IMR-90 (cell line): Measurements from ENCODE around the gene HADHA. TPM values are rescaled to one million over a fixed set of nuclear protein-coding genes. Genes with fewer than 3 reads are reported as not detected.
"Not testable (repeated sequence)": the region's sequence is repeated elsewhere in the genome, so short reads cannot be mapped to it uniquely, and the experiment has no call there.

Experiments
- ATAC-seq: fragments of 200-7000 bp; cut with Tn5 transposase; 2 replicates; pipeline ENCODE4 v1.9.1; 2020; ENCODE audit warnings: low read depth, mild to moderate bottlenecking, moderate library complexity
- BruUV-seq: library from RNA; stranded (reverse); fragments of 400-500 nt; replicated peaks from 2 replicates; lab custom pipeline; 2021; lab: Mats Ljungman, UMichigan
- CTCF ChIA-PET: fragments of 300-600 bp; formaldehyde crosslinking; extraction: SDS; loops from one replicate; lab custom pipeline; 2021; ENCODE audit warnings: antibody characterized with exemption; lab: Yijun Ruan, JAX
- POLR2A ChIA-PET: fragments of 300-600 bp; sonication (Branson Sonifier 250); formaldehyde crosslinking; loops from one replicate; lab custom pipeline; 2022; ENCODE audit warnings: antibody characterized with exemption; ENCODE audit not compliant: unreplicated experiment; lab: Charles Lee
- DNase-seq: peaks from one replicate; pipeline ENCODE4 v3.0.0; 2013
- H2AFZ ChIP-seq: replicated peaks from 2 replicates; pipeline ENCODE3; 2013; ENCODE audit warnings: low read length, mild to moderate bottlenecking; ENCODE audit not compliant: poor library complexity
- H2AK5ac ChIP-seq: 2 replicates; pipeline ENCODE4 v1.6.1; 2013; ENCODE audit warnings: low read depth, low read length, inconsistent platforms
- H2AK9ac ChIP-seq: replicated peaks from 2 replicates; pipeline ENCODE3; 2013; ENCODE audit warnings: mild to moderate bottlenecking, low read depth, low read length, moderate library complexity; ENCODE audit not compliant: poor library complexity
- H2BK120ac ChIP-seq: 2 replicates; pipeline ENCODE4 v1.6.1; 2013; ENCODE audit warnings: low read depth, low read length, inconsistent platforms
- H2BK15ac ChIP-seq: 3 replicates; pipeline ENCODE4 v1.6.1; 2013; ENCODE audit warnings: low read depth, low read length, inconsistent platforms
- H2BK20ac ChIP-seq: 2 replicates; pipeline ENCODE4 v1.6.1; 2013; ENCODE audit warnings: low read depth, mild to moderate bottlenecking, inconsistent platforms, low read length, moderate library complexity
- H2BK5ac ChIP-seq: 2 replicates; pipeline ENCODE4 v1.6.1; 2013; ENCODE audit warnings: mild to moderate bottlenecking, low read depth, low read length, inconsistent platforms; ENCODE audit not compliant: poor library complexity, severe bottlenecking
- H3K14ac ChIP-seq: replicated peaks from 2 replicates; pipeline ENCODE4 v1.6.1; 2013; ENCODE audit warnings: low read depth, low read length, inconsistent platforms
- H3K18ac ChIP-seq: 2 replicates; pipeline ENCODE4 v1.6.1; 2013; ENCODE audit warnings: low read depth, low read length, control low read depth
- H3K23ac ChIP-seq: 2 replicates; pipeline ENCODE4 v1.6.1; 2013; ENCODE audit warnings: low read depth, low read length, inconsistent platforms
- H3K27ac ChIP-seq: 2 replicates; pipeline ENCODE4 v1.5.1; 2013; ENCODE audit warnings: mild to moderate bottlenecking, control low read depth, low read length; ENCODE audit not compliant: insufficient read depth
- H3K27me3 ChIP-seq: 2 replicates; pipeline ENCODE4 v1.6.1; 2013; ENCODE audit warnings: low read length; ENCODE audit not compliant: control insufficient read depth, insufficient read depth
- H3K36me3 ChIP-seq: 2 replicates; pipeline ENCODE4 v1.6.1; 2013; ENCODE audit warnings: low read length, mixed read lengths; ENCODE audit not compliant: control insufficient read depth, insufficient read depth
- H3K4ac ChIP-seq: 2 replicates; pipeline ENCODE4 v1.6.1; 2013; ENCODE audit warnings: low read depth, low read length, inconsistent platforms
- H3K4me1 ChIP-seq: 2 replicates; pipeline ENCODE4 v1.6.1; 2013; ENCODE audit warnings: low read length, mixed read lengths; ENCODE audit not compliant: control insufficient read depth, insufficient read depth
- H3K4me2 ChIP-seq: 2 replicates; pipeline ENCODE4 v1.6.1; 2013; ENCODE audit warnings: low read depth, mild to moderate bottlenecking, control low read depth, low read length, moderate library complexity
- H3K4me3 ChIP-seq: 2 replicates; pipeline ENCODE4 v1.5.1; 2013; ENCODE audit warnings: low read depth, mild to moderate bottlenecking, control low read depth, low read length, moderate library complexity; ENCODE audit not compliant: insufficient read depth
- H3K56ac ChIP-seq: 2 replicates; pipeline ENCODE4 v1.6.1; 2013; ENCODE audit warnings: low read length, inconsistent platforms; ENCODE audit not compliant: insufficient read depth; ENCODE audit errors: extremely low read depth
- H3K79me1 ChIP-seq, 2 experiments: 2 replicates each; pipeline ENCODE4 v1.6.1; 2013; ENCODE audit warnings: low read length in 2 of 2, inconsistent platforms in 1 of 2, low read depth in 1 of 2
- H3K9ac ChIP-seq: 2 replicates; pipeline ENCODE4 v1.6.1; 2013; ENCODE audit warnings: low read depth, low read length, control low read depth
- H3K9me1 ChIP-seq: 2 replicates; pipeline ENCODE4 v1.6.1; 2013; ENCODE audit warnings: low read length, inconsistent platforms; ENCODE audit not compliant: insufficient read depth
- H3K9me3 ChIP-seq: 2 replicates; pipeline ENCODE4 v1.6.1; 2013; ENCODE audit warnings: low read length; ENCODE audit not compliant: control insufficient read depth, insufficient read depth
- H4K20me1 ChIP-seq: 2 replicates; pipeline ENCODE4 v1.6.1; 2013; ENCODE audit warnings: low read length, inconsistent platforms; ENCODE audit not compliant: insufficient read depth
- H4K5ac ChIP-seq: 2 replicates; pipeline ENCODE4 v1.6.1; 2013; ENCODE audit warnings: mild to moderate bottlenecking, low read depth, low read length, control low read depth
- H4K8ac ChIP-seq, 2 experiments: 2 replicates each; pipeline ENCODE4 v1.6.1; 2013; ENCODE audit warnings: low read depth in 2 of 2, low read length in 2 of 2, control low read depth in 1 of 2, inconsistent platforms in 1 of 2
- H4K91ac ChIP-seq: 2 replicates; pipeline ENCODE4 v1.6.1; 2013; ENCODE audit warnings: low read depth, low read length, inconsistent platforms; ENCODE audit not compliant: insufficient read depth
- WGBS, 2 experiments: methylation state at CpG; one replicate each; pipeline versions ENCODE4 v1.1.5 to v1.1.7; 2013; ENCODE audit warnings: missing lambda C conversion rate in 2 of 2; ENCODE audit not compliant: insufficient read length in 1 of 2; ENCODE audit errors: extremely low coverage in 2 of 2; 5-methylcytosine and 5-hydroxymethylcytosine counted together
- dilution Hi-C: fragments of 300-500 bp; cut with HindIII; formaldehyde crosslinking; loops from one replicate; pipeline ENCODE4 v1.14.3; 2018; ENCODE audit warnings: low sequenced_read_pairs; ENCODE audit not compliant: unreplicated experiment
- in situ Hi-C: fragments of 300-500 bp; cut with MboI; formaldehyde crosslinking; loops from 3 replicates; pipeline ENCODE4 v1.14.3; 2019; ENCODE audit warnings: low sequenced_read_pairs, inconsistent platforms, mixed read lengths
- intact Hi-C: fragments of 100-400 bp; cut with micrococcal nuclease; formaldehyde crosslinking; loops from 2 replicates; pipeline ENCODE4 v1.10.0; 2022
- polyA plus RNA-seq, 3 experiments: library from polyadenylated mRNA; depleted of rRNA; stranded (reverse); fragments of >200 nt; gene quantifications; 2 replicates each; pipeline ENCODE4 v1.2.3, GENCODE V29; 2012; ENCODE audit warnings: low replicate concordance in 1 of 3
- total RNA-seq: library from RNA; depleted of rRNA; stranded (reverse); fragments of >200 nt; gene quantifications from 2 replicates; pipeline ENCODE4 v1.2.3, GENCODE V29; 2012

The HADHA gene
- total and polyA plus RNA-seq, 2 of the 4 experiments (the other 2 are of a cell fraction): 52.7 to 111 TPM

DNA sequence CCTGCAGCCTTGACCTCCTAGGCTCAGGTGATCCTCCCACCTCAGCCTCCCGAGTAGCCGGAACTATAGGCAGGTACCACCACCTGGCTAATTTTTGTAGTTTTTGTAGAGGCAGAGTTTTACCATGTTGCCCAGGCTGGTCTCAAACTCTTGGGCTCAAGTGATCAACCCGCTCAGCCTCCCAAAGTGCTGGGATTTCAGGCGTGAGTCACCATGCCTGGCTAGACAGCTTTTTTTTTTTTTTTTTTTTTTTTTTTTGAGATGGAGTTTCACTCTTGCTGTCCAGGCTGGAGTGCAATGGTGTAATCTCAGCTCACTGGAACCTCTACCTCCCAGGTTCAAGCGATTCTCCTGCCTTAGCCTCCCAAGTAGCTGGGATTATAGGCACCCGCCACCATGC lies 77.9 kb downstream of the HADHA start:
- H2AK9ac ChIP-seq, H3K9ac ChIP-seq, H3K4me1 ChIP-seq, H3K27ac ChIP-seq, dilution Hi-C loops, H4K91ac ChIP-seq, H3K23ac ChIP-seq, H3K18ac ChIP-seq, H2BK20ac ChIP-seq, ATAC-seq, intact Hi-C loops, H4K20me1 ChIP-seq, BruUV-seq, H2BK120ac ChIP-seq, H4K8ac ChIP-seq, H3K4ac ChIP-seq, H3K4me2 ChIP-seq, H4K5ac ChIP-seq, H3K9me3 ChIP-seq, H3K36me3 ChIP-seq, H3K9me1 ChIP-seq, H3K14ac ChIP-seq, in situ Hi-C loops, H2BK15ac ChIP-seq, H2AFZ ChIP-seq, H2AK5ac ChIP-seq, DNase-seq, H3K4me3 ChIP-seq, H2BK5ac ChIP-seq, H3K56ac ChIP-seq, H3K79me1 ChIP-seq, CTCF ChIA-PET: not testable (repeated sequence)
- no CpG with 5 or more reads among the region's 6 CpGs for WGBS, 2 experiments
- peaks cover 23% of the 10 kb centered on the region for H3K27me3 ChIP-seq
- POLR2A ChIA-PET: interaction anchor here (0.6 kb wide), 1 partner anchor 354 kb away, joined by 12 read pairs; no protein-coding TSS in a partner anchor
